Endothelial cell of umbilical vein (primary cell): ENCODE measurements around the gene BASP1. TPM values are rescaled to one million over a fixed set of nuclear protein-coding genes. Genes with fewer than 3 reads are reported as not detected.

Experiments used
- BruUV-seq: library from RNA; stranded (reverse); fragments of 400-500 nt; replicated peaks from 2 replicates; lab custom pipeline; 2021; lab: Mats Ljungman, UMichigan
- CTCF ChIA-PET: fragments of 300-600, 350-600 bp; sonication (Branson Sonifier 250); formaldehyde crosslinking; loops from one replicate; lab custom pipeline; 2021; ENCODE audit warnings: antibody characterized with exemption, inconsistent platforms; lab: Charles Lee
- POLR2A ChIA-PET: fragments of 300-600, 350-600 bp; sonication (Branson Sonifier 250); formaldehyde crosslinking; loops from one replicate; lab custom pipeline; 2021; ENCODE audit warnings: antibody characterized with exemption, inconsistent platforms; lab: Charles Lee
- DNase-seq: peaks from one replicate; pipeline ENCODE4 v3.0.0-alpha.2; 2011; ENCODE audit warnings: low read depth, low spot score
- FAIRE-seq: peaks from 2 replicates; lab custom pipeline; 2011; peaks lifted over from hg19 to GRCh38; lab: Jason Lieb, UNC
- H2AFZ ChIP-seq: 2 replicates; pipeline ENCODE4 v1.6.0; 2012; ENCODE audit warnings: low read depth, low read length, control low read depth, inconsistent platforms
- H3K27ac ChIP-seq: 2 replicates; pipeline ENCODE4 v1.5.1; 2011; ENCODE audit warnings: low read depth, mild to moderate bottlenecking, control low read depth, low read length, moderate library complexity; ENCODE audit not compliant: insufficient read depth
- H3K27me3 ChIP-seq, 2 experiments: 2 replicates each; pipeline versions ENCODE4 v1.6.0 to v1.6.1; 2011; ENCODE audit warnings: low read length in 2 of 2, mixed read lengths in 1 of 2; ENCODE audit not compliant: control insufficient read depth in 2 of 2, insufficient read depth in 2 of 2
- H3K36me3 ChIP-seq, 2 experiments: 2 replicates in 1 of 2; 3 replicates in 1 of 2; pipeline ENCODE4 v1.5.1; 2011; ENCODE audit warnings: low read length in 2 of 2, mild to moderate bottlenecking in 1 of 2, moderate library complexity in 1 of 2; ENCODE audit not compliant: control insufficient read depth in 2 of 2, insufficient read depth in 2 of 2; ENCODE audit errors: extremely low read depth in 1 of 2
- H3K4me1 ChIP-seq: 3 replicates; pipeline ENCODE4 v1.5.1; 2011; ENCODE audit warnings: mild to moderate bottlenecking, low read length; ENCODE audit not compliant: control insufficient read depth, insufficient read depth; ENCODE audit errors: extremely low read depth
- H3K4me2 ChIP-seq: 2 replicates; pipeline ENCODE4 v1.6.1; 2011; ENCODE audit warnings: low read length, control low read depth, mixed read lengths; ENCODE audit not compliant: insufficient read depth
- H3K4me3 ChIP-seq, 3 experiments: fragments of 200-600 bp in 1 of 3; sonication (generic), shearing (Covaris generic) in 1 of 3; replicated peaks in 1 of 3; 2 replicates each; pipeline ENCODE4 v1.5.1; 2011 to 2016; ENCODE audit warnings: control low read depth in 3 of 3, low read length in 3 of 3, mild to moderate bottlenecking in 2 of 3, inconsistent platforms in 1 of 3, low read depth in 1 of 3, moderate library complexity in 1 of 3; ENCODE audit not compliant: insufficient read depth in 1 of 3
- H3K79me2 ChIP-seq: 2 replicates; pipeline ENCODE4 v1.6.0; 2012; ENCODE audit warnings: low read length, inconsistent platforms; ENCODE audit not compliant: control insufficient read depth, insufficient read depth
- H3K9ac ChIP-seq: replicated peaks from 2 replicates; pipeline ENCODE3; 2011; ENCODE audit warnings: low read length, control low read depth; ENCODE audit not compliant: insufficient read depth; ENCODE audit errors: extremely low read depth
- H3K9me1 ChIP-seq: replicated peaks from 3 replicates; pipeline ENCODE4 v1.6.0; 2011; ENCODE audit warnings: mild to moderate bottlenecking, low read length; ENCODE audit not compliant: control insufficient read depth, insufficient read depth; ENCODE audit errors: extremely low read depth
- H3K9me3 ChIP-seq: replicated peaks from 2 replicates; pipeline ENCODE4 v1.5.1; 2012; ENCODE audit warnings: low read length, inconsistent platforms; ENCODE audit not compliant: control insufficient read depth, insufficient read depth
- H4K20me1 ChIP-seq: replicated peaks from 2 replicates; pipeline ENCODE3; 2011; ENCODE audit warnings: mild to moderate bottlenecking, low read length; ENCODE audit not compliant: control insufficient read depth, insufficient read depth; ENCODE audit errors: extremely low read depth
- EZH2 ChIP-seq: IDR thresholded peaks from 2 replicates; pipeline ENCODE4 v1.6.1; 2012; ENCODE audit warnings: borderline replicate concordance, low read depth, mild to moderate bottlenecking, moderate library complexity, low read length, inconsistent platforms; ENCODE audit not compliant: severe bottlenecking
- FOS ChIP-seq: IDR thresholded peaks from 2 replicates; pipeline ENCODE4 v1.6.1; 2011; ENCODE audit warnings: mild to moderate bottlenecking, low read length, moderate library complexity, borderline replicate concordance; ENCODE audit not compliant: insufficient read depth
- GATA2 ChIP-seq: IDR thresholded peaks from 2 replicates; pipeline ENCODE4 v1.7.0; 2011; ENCODE audit warnings: low read depth, mild to moderate bottlenecking, moderate library complexity, mixed read lengths, low read length; ENCODE audit not compliant: insufficient read length, insufficient read depth
- JUN ChIP-seq: IDR thresholded peaks from 2 replicates; pipeline ENCODE4 v1.6.1; 2011; ENCODE audit warnings: borderline replicate concordance, low read depth; ENCODE audit not compliant: insufficient read length, insufficient read depth
- MAX ChIP-seq: IDR thresholded peaks from 2 replicates; pipeline ENCODE4 v1.6.1; 2011; ENCODE audit not compliant: insufficient read depth, insufficient read length
- MYC ChIP-seq: IDR thresholded peaks from one replicate; pipeline ENCODE4 v1.6.1; 2011; ENCODE audit warnings: mild to moderate bottlenecking, low read depth, low read length
- POLR2A ChIP-seq: IDR thresholded peaks from 2 replicates; pipeline ENCODE4 v1.6.1; 2012; ENCODE audit warnings: low read depth, mild to moderate bottlenecking, control low read depth, low read length
- POLR2AphosphoS5 ChIP-seq: IDR thresholded peaks from 2 replicates; pipeline ENCODE4 v1.6.1; 2012; ENCODE audit warnings: low read depth, mild to moderate bottlenecking, control low read depth, low read length, moderate library complexity; ENCODE audit not compliant: insufficient read depth
- dilution Hi-C: fragments of 300-500 bp; cut with MboI; formaldehyde crosslinking; loops from one replicate; pipeline ENCODE4 v1.15.0; 2019; ENCODE audit warnings: low sequenced_read_pairs; ENCODE audit not compliant: extremely low pct_ligation_motif_present
- intact Hi-C: fragments of 100-400 bp; cut with micrococcal nuclease; formaldehyde crosslinking; loops from one replicate; pipeline ENCODE4 v1.10.0; 2022
- polyA plus RNA-seq, 4 experiments: library from polyadenylated mRNA; depleted of rRNA in 3 of 4; stranded (reverse) in 3 of 4; unstranded in 1 of 4; fragments of >200 nt; gene quantifications; 2 replicates each; pipeline versions ENCODE4 v1.2.1 to v1.2.3, GENCODE V29; 2011 to 2012; ENCODE audit warnings: missing spikeins in 1 of 4
- total RNA-seq: library from RNA; stranded (reverse); gene quantifications from 2 replicates; pipeline ENCODE4 v1.2.3, GENCODE V29; 2021
- TF ChIP-seq, protein P1 (sequence below), 2 donors: IDR thresholded peaks; 1 replicate in 1 of 2; 2 replicates in 1 of 2; pipeline ENCODE4 v1.5.1; 2011; ENCODE audit warnings: low read length in 2 of 2, mild to moderate bottlenecking in 2 of 2, moderate library complexity in 2 of 2, control low read depth in 1 of 2, inconsistent platforms in 1 of 2, low read depth in 1 of 2; ENCODE audit not compliant: insufficient read depth in 1 of 2; ENCODE audit errors: extremely low read depth in 1 of 2

The BASP1 gene
- total and polyA plus RNA-seq, 2 donors (not counting 3 experiments of a cell fraction or from before 2014, with no cell fraction given): 69.4 to 79.3 TPM

GRCh38 chr5:17252543-17252942 lies 35.1 kb downstream of the BASP1 start:
- no peaks in the 10 kb centered on the region for H4K20me1 ChIP-seq
- FAIRE-seq (peak; percentile 43), DNase-seq (peak; percentile 50)
- H3K9me1 ChIP-seq: no peaks in the 10 kb centered on the region
- peak overlapping the region; percentile 49 for H3K4me2 ChIP-seq
- H3K4me1 ChIP-seq: peaks cover 48% of the 10 kb centered on the region
- no peak overlapping the region for H3K4me3 ChIP-seq
- H2AFZ ChIP-seq: no peak overlapping the region
- peak overlapping the region; percentile 48 for H3K27ac ChIP-seq
- TF ChIP-seq POLR2AphosphoS5: peak; percentile 17
- peak; percentile 75 for TF ChIP-seq FOS
- peak; percentile 37 for TF ChIP-seq JUN
- TF ChIP-seq MAX: no peak
- TF ChIP-seq GATA2: peak; percentile 95
- intact Hi-C loops: loop anchor here (1.0 kb wide), 1 partner anchor 33 kb away; no protein-coding TSS in a partner anchor
- H3K27me3 ChIP-seq: no peaks in the 10 kb centered on the region
- ChIA-PET CTCF (interaction anchor here (0.9 to 3.1 kb wide), 6 partner anchors 10 to 37 kb away, joined by 3 to 14 read pairs (median 4); no protein-coding TSS in a partner anchor), POLR2A (interaction anchor here (1.4 kb wide), 1 partner anchor 14 kb away, joined by 4 read pairs; no protein-coding TSS in a partner anchor)
- H3K9ac ChIP-seq: no peak overlapping the region
- no peaks in the 10 kb centered on the region for H3K36me3 ChIP-seq
- dilution Hi-C loops: no loop called here
- no peaks in the 10 kb centered on the region for H3K9me3 ChIP-seq
- H3K79me2 ChIP-seq: peaks cover 84% of the 10 kb centered on the region
- no TSS peak for BruUV-seq

DNA sequence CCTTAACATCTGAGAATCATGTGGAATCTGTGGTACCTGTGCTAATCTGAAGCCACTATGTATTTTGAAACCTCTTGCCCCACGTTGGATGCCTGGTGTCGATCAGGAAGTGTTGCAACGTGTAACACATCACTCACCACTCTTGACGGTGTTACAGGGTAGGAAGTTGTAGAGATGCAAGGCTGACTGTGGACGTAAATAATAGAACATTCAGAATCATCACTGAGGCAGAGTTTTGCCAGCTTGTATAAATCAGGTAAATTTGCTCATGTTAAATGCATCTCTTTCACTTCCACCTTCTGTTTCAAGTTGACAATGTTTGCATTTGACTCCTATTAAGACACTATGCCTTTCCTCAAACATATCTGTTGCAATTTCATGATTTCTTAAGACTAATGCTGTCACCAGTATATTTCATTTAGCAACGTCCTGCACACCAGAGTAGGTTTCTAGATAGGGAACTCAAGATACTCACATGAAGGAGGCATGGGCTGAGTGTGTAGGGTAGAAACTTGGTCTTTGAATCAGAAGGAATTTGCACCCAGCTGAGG lies 38.1 kb downstream of the BASP1 start:
- FAIRE-seq (no peak), DNase-seq (no peak)
- no peak overlapping the region for H3K4me3 ChIP-seq
- no peak overlapping the region for H3K4me2 ChIP-seq
- no peak overlapping the region for H2AFZ ChIP-seq
- ChIA-PET POLR2A (no interaction called here), CTCF (interaction anchor here (0.6 to 1.6 kb wide), 3 partner anchors 11 to 39 kb away, joined by 3 to 4 read pairs (median 3); no protein-coding TSS in a partner anchor)
- H3K9ac ChIP-seq: no peak overlapping the region
- no peak overlapping the region for H3K27ac ChIP-seq
- no peaks in the 10 kb centered on the region for H3K27me3 ChIP-seq
- no peaks in the 10 kb centered on the region for H3K36me3 ChIP-seq
- H3K79me2 ChIP-seq: peaks cover 91% of the 10 kb centered on the region
- peaks cover 42% of the 10 kb centered on the region for H3K4me1 ChIP-seq
- no peaks in the 10 kb centered on the region for H3K9me3 ChIP-seq
- intact Hi-C loops: loop anchor here (5.0 kb wide), 1 partner anchor 87 kb away; no protein-coding TSS in a partner anchor
- TF ChIP-seq MYC (no peak), POLR2AphosphoS5 (no peak), MAX (no peak), JUN (no peak), GATA2 (no peak), FOS (no peak), EZH2 (no peak), POLR2A (no peak)
- TF ChIP-seq, protein P1, sequence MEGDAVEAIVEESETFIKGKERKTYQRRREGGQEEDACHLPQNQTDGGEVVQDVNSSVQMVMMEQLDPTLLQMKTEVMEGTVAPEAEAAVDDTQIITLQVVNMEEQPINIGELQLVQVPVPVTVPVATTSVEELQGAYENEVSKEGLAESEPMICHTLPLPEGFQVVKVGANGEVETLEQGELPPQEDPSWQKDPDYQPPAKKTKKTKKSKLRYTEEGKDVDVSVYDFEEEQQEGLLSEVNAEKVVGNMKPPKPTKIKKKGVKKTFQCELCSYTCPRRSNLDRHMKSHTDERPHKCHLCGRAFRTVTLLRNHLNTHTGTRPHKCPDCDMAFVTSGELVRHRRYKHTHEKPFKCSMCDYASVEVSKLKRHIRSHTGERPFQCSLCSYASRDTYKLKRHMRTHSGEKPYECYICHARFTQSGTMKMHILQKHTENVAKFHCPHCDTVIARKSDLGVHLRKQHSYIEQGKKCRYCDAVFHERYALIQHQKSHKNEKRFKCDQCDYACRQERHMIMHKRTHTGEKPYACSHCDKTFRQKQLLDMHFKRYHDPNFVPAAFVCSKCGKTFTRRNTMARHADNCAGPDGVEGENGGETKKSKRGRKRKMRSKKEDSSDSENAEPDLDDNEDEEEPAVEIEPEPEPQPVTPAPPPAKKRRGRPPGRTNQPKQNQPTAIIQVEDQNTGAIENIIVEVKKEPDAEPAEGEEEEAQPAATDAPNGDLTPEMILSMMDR (IDR thresholded peaks at IDR 0.05; ENCODE audit: extremely low read depth in 1 of 2, insufficient read depth in 1 of 2, low read depth in 1 of 2, low read length in 2 of 2): no peak
- no peaks in the 10 kb centered on the region for H4K20me1 ChIP-seq
- dilution Hi-C loops: no loop called here
- H3K9me1 ChIP-seq: no peaks in the 10 kb centered on the region
- BruUV-seq: no TSS peak
